Brain microvascular endothelial cell (primary cell): Measurements from ENCODE around the gene EDEM1.

Experiments used
- DNase-seq: peaks from one replicate; pipeline ENCODE4 v3.0.0-alpha.2; 2020
- H3K27ac ChIP-seq: fragments of 250-450 bp; sonication (Bioruptor Pico); 2 replicates; pipeline ENCODE4 v1.5.1; 2020; ENCODE audit warnings: mild to moderate bottlenecking, moderate library complexity
- H3K27me3 ChIP-seq: fragments of 250-450 bp; sonication (Bioruptor Pico); replicated peaks from 2 replicates; pipeline ENCODE4 v1.5.1; 2020; ENCODE audit warnings: mild to moderate bottlenecking
- H3K36me3 ChIP-seq: fragments of 250-450 bp; sonication (Bioruptor Pico); replicated peaks from 2 replicates; pipeline ENCODE4 v1.5.1; 2020; ENCODE audit warnings: mild to moderate bottlenecking
- H3K4me3 ChIP-seq: 2 replicates; pipeline ENCODE4 v1.5.1; 2011; ENCODE audit warnings: low read depth, mild to moderate bottlenecking, control low read depth, low read length, moderate library complexity
- in situ Hi-C: cut with HindIII; loops from 2 replicates; pipeline ENCODE4 v1.10.0; 2017; ENCODE audit warnings: low sequenced_read_pairs, low pct_ligation_motif_present
- TF ChIP-seq, protein P1 (sequence below): IDR thresholded peaks from 2 replicates; pipeline ENCODE4 v1.5.1; 2011; ENCODE audit warnings: low read depth, mild to moderate bottlenecking, moderate library complexity, low read length, control low read depth, inconsistent platforms; ENCODE audit errors: missing control alignments

Gene EDEM1

GRCh38 chr3:5194341-5194740, 6.8 kb downstream of the EDEM1 start:
- Histone ChIP-seq H3K4me3 (no peak overlapping the region), H3K36me3 (peaks cover 4% of the 10 kb centered on the region), H3K27ac (peak overlapping the region; percentile 64), H3K27me3 (no peaks in the 10 kb centered on the region)
- TF ChIP-seq, protein P1, sequence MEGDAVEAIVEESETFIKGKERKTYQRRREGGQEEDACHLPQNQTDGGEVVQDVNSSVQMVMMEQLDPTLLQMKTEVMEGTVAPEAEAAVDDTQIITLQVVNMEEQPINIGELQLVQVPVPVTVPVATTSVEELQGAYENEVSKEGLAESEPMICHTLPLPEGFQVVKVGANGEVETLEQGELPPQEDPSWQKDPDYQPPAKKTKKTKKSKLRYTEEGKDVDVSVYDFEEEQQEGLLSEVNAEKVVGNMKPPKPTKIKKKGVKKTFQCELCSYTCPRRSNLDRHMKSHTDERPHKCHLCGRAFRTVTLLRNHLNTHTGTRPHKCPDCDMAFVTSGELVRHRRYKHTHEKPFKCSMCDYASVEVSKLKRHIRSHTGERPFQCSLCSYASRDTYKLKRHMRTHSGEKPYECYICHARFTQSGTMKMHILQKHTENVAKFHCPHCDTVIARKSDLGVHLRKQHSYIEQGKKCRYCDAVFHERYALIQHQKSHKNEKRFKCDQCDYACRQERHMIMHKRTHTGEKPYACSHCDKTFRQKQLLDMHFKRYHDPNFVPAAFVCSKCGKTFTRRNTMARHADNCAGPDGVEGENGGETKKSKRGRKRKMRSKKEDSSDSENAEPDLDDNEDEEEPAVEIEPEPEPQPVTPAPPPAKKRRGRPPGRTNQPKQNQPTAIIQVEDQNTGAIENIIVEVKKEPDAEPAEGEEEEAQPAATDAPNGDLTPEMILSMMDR = no peak
- no peak for DNase-seq
- in situ Hi-C loops = no loop called here

- TF ChIP-seq, protein P1 = no peak
- Histone ChIP-seq H3K27ac (peak overlapping the region; percentile 64), H3K36me3 (peaks cover 9% of the 10 kb centered on the region), H3K27me3 (no peaks in the 10 kb centered on the region), H3K4me3 (no peak overlapping the region)
- peak; percentile 77 for DNase-seq
- in situ Hi-C loops = no loop called here
Measured at GRCh38 chr3:5194801-5195509, 7.4 kb downstream of the EDEM1 start.

DNA sequence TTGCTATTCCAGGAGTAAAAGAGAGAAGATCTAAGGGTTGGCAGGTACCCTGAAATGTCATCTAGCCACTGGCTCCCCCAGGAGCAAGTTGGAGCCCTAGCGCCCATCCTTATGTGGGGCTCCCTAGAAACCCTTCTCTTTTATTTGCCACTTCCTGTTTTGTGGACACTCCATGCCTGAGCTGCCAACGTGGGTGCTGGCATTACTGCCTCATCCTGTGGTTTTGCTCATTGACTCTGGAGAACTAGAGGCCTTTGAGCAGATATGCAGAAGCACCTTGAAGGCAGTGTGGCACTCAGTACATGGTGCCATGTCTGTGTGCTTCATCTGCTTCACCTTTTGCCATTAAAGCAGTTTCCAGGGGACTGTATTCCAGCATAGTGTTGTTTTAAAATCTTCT, 8.1 kb downstream of the EDEM1 start:
- DNase-seq = no peak
- in situ Hi-C loops = no loop called here
- TF ChIP-seq, protein P1 = no peak
- H3K4me3 ChIP-seq = no peak overlapping the region
- H3K36me3 ChIP-seq = peaks cover 14% of the 10 kb centered on the region
- H3K27me3 ChIP-seq = no peaks in the 10 kb centered on the region
- H3K27ac ChIP-seq = peak overlapping the region; percentile 64

DNA sequence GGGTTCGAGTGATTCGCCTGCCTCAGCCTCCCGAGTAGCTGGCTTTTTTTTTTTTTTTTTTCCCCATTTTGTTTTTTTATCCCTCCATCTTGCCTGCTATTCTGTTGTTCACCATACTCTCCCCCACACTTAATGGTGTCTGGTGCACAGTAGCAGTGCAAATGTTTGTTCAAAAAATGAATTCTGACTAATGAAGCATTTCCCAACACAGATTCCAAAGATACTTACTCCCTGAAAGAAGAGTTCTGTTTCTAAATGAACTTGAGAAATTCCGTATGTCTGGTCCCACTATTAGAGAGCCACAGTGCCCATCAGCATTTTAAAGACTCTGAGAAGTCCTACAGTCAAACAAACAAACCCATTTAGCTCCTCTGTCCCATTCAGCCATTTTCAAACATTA, 9.5 kb downstream of the EDEM1 start:
- peaks cover 24% of the 10 kb centered on the region for H3K36me3 ChIP-seq
- H3K27me3 ChIP-seq = no peaks in the 10 kb centered on the region
- in situ Hi-C loops = no loop called here
- H3K27ac ChIP-seq = peak overlapping the region; percentile 62
- no peak for DNase-seq
- no peak overlapping the region for H3K4me3 ChIP-seq
- TF ChIP-seq, protein P1 = no peak

DNA sequence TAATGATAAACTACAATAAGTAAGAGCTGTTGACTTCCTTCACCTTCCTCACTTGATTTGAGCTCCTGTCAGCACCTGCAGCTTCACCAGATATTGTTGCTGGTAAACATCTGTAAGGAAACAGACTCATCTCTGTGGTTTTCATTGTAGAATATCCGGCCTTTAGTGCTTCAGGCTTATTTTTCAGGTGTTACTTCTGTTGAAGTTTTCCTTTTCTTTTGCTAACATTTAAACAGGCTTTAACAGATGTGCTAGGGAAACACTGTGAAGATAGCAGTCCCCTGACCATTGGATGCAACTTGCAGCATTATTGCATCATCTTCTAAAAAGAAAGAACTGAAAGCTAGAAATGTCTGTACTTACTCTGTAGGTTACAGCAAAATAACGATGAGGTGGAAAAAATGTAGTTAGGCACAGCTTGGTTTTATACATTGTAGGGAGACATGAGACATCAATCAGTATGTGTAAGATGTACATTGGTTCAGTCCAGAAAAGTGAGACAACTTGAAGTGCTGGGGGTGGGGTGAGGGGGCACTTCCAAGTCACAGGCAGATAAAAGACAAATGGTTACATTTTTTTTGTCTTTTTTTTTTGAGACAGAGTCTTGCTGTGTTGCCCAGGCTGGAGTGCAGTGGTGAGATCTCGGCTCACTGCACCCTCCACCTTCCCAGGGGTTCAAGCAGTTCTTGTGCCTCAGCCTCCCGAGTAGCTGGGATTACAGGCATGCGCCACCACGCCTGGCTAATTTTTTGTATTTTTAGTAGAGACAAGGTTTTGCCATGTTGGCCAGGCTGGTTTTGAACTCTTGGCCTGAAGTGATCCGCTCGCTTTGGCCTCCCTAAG, 10.2 kb downstream of the EDEM1 start:
- peak overlapping the region; percentile 62 for H3K27ac ChIP-seq
- in situ Hi-C loops = no loop called here
- H3K36me3 ChIP-seq = peaks cover 30% of the 10 kb centered on the region
- H3K27me3 ChIP-seq = no peaks in the 10 kb centered on the region
- H3K4me3 ChIP-seq = no peak overlapping the region
- TF ChIP-seq, protein P1 = no peak
- DNase-seq = no peak
